GM12864 (cell line): ENCODE results near the gene IFT27.

ENCODE experiments used
- DNase-seq: peaks from one replicate; pipeline ENCODE4 v3.0.0-alpha.2; 2011; ENCODE audit warnings: low read depth
- H3K4me3 ChIP-seq: 2 replicates; pipeline ENCODE4 v1.5.1; 2011; ENCODE audit warnings: mild to moderate bottlenecking, low read depth, low read length, control low read depth
- TF ChIP-seq, protein P1 (sequence below): IDR thresholded peaks from 2 replicates; pipeline ENCODE4 v1.5.1; 2011; ENCODE audit warnings: low read depth, mild to moderate bottlenecking, moderate library complexity, low read length, control low read depth, inconsistent platforms; ENCODE audit errors: missing control alignments

Gene IFT27

DNA sequence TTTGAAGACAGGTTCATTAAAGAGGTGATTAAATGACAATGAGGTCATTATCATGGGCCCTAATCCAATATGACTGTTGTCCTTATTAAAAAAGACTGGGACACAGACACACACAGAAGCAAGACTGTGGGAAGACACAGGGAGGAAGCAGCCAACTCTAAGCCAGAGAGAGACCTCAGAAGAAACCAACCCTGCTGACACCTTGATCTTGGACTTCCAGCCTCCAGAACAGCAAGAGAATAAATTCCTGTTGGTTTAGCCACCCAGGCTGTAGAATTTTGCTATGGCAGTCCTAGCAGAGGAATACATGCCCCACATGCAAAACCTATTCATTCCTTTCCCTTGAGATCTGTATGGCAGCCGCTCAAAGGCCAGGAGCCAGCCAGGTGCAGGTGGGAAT, 36.7 kb downstream of the IFT27 start:
- TF ChIP-seq, protein P1, sequence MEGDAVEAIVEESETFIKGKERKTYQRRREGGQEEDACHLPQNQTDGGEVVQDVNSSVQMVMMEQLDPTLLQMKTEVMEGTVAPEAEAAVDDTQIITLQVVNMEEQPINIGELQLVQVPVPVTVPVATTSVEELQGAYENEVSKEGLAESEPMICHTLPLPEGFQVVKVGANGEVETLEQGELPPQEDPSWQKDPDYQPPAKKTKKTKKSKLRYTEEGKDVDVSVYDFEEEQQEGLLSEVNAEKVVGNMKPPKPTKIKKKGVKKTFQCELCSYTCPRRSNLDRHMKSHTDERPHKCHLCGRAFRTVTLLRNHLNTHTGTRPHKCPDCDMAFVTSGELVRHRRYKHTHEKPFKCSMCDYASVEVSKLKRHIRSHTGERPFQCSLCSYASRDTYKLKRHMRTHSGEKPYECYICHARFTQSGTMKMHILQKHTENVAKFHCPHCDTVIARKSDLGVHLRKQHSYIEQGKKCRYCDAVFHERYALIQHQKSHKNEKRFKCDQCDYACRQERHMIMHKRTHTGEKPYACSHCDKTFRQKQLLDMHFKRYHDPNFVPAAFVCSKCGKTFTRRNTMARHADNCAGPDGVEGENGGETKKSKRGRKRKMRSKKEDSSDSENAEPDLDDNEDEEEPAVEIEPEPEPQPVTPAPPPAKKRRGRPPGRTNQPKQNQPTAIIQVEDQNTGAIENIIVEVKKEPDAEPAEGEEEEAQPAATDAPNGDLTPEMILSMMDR: no peak
- DNase-seq: no peak
- H3K4me3 ChIP-seq: no peak overlapping the region

GRCh38 chr22:36738416-36739020, 37.4 kb downstream of the IFT27 start:
- TF ChIP-seq, protein P1: no peak
- H3K4me3 ChIP-seq: no peak overlapping the region
- no peak for DNase-seq

DNA sequence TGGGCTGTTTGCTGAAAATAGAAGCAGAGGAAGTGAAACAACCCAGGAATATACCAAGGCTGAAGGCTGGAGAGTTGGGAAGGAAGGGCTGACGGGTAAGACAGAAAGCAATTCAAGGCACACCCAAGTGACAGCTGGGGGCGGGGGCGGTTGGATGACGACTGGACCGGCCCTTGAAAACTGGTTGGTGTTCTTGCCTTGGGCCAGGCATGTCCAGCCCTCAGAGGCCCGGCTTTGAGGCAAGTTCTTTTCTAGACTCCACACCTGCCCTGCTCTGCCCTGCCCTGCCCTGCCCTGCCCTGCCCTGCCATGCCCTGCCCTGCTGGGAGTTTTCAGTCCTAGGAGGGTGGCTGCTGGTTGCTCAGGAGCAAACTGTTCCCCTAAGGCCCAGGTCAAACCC, 38.1 kb downstream of the IFT27 start:
- DNase-seq: no peak
- TF ChIP-seq, protein P1: no peak
- no peak overlapping the region for H3K4me3 ChIP-seq

- no peak for DNase-seq
- H3K4me3 ChIP-seq: no peak overlapping the region
- TF ChIP-seq, protein P1: no peak
Observed at GRCh38 chr22:36736701-36737320, 39.1 kb downstream of the IFT27 start.

DNA sequence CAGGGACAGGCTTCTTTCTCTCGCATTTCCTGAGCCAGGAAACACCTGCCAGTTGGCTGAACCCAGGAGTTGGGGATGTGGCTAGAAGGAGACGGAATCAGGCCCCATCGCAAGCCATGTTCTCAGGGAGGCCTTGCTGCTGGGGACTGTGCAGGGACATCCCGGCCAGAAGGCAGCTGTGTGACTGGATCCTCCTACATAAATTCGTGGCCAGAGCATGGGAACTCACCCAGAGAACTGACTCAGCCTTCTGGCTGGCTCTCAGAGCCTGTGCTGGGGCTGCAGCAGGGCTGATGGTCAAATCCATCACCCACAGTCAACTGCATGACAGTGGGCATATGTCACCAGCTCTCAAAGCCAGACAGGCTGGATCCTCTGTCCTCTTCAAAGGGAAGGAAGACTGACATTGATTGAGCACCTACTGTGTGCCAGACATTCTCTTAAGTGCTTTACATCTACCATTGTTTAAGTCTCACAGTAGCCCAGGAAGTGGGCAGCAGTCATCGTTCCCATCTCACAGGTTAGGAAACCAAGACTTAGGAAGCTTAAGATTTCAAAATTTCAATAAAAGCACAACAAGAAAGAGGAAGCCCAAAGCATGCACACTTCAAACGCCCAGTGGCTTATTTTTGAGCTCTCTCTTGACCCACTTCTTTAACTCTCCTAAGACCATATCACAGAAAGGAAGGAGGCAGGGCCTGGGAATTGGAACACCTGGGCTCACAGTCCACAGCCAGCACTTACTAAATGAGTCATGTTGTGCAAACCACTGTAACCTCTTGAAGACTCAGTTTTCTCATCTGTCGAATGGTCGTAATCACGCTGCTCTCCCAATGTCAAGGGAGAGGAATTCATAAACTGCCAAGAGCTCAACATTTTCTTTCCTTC, 41.5 kb downstream of the IFT27 start:
- no peak overlapping the region for H3K4me3 ChIP-seq
- DNase-seq: no peak
- TF ChIP-seq, protein P1: no peak

DNA sequence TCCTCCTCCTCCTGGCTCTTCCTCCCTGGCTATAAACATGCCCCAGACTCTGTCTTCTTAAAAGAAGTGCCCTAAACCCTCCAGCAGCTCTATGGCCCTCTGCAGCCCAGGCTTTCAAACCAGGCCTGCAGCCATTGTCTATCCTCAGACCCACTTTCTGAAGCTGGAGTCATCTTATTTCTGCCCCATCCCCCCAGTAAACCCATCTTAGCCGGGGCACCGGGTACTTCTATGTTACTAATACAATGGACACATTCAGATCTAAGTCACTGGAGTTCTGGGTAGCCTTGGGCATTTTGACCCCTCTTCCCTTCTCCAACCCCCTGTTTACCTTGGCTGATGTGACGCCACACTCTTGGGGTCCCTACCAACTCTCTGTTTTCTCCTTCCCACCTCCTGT, 42.6 kb downstream of the IFT27 start:
- no peak for DNase-seq
- TF ChIP-seq, protein P1: no peak

More for the DNA sequence above, 42.6 kb downstream of the IFT27 start:
- no peak overlapping the region for H3K4me3 ChIP-seq
